HG03571 (cell line): ENCODE results near the gene PWWP2B.
"Not testable (repeated sequence)": the region's sequence is repeated elsewhere in the genome, so short reads cannot be mapped to it uniquely, and the experiment has no call there.

Experiments
- ATAC-seq: cut with Tn5 transposase; IDR thresholded peaks from one replicate; pipeline ENCODE4 v1.9.1; 2021; ENCODE audit not compliant: unreplicated experiment

The PWWP2B gene

DNA sequence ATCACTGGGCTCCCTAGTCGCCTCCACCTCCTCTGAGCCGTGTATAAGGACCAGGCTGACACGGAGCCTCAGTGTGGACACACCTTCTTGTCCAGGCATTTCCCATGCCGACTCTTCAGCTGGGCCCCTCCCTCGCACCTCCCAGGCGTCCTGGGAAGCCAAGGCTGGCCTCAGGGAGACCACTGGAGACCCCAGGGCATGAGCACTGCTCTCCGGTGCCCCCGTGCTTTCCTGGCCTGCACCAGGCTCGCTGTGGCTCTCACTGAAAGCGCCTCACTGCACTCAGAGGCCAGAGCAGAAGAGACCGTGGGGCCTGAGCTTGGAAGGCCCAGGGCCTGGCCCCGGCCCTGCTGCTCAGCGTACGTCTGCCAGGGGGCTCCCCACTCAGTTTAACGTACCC lies 33.6 kb upstream of the PWWP2B start:
- ATAC-seq, result no peak

DNA sequence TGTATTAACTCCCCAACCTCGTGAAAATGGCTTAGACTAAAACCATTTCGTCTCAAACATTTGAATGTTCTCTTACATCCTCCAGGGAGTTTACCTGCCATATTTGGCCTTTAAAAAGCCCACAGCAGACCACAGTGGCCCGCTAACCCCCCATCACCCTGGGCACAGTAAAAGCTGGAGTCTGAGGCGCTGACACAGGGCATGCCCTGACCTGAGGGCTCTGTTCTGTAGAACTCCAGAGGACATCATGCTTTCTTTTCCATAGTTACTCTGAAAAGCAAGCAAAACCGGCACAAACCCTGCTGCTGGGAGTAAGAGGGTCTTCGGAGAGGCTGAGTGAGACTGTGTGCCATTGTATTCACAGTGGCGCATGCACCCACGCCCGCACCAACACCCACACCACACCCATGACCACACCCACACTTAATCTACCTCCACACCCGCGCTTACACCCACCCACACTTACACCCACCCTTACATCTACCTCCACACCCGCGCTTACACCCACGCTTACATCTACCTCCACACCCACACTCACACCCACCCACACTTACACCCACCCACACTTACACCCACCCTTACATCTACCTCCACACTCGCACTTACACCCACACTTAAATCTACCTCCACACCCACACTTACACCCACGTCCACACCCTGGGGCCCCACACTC lies 32.9 kb upstream of the PWWP2B start:
- ATAC-seq, result no peak

DNA sequence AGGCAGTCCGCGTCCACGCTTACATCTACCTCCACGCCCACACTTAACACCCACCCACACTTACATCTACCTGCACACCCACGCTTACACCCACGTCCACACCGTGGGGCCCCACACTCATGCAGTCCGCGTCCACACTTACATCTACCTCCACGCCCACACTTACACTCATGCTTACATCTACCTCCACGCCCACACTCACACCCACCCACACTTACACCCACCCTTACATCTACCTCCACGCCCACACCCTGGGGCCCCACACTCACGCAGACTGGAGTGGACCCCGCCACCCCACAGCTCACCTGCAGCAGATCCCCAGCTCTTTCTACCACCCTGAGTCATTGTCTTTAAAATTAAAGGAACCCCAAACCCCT lies 32.4 kb upstream of the PWWP2B start:
- no peak for ATAC-seq

DNA sequence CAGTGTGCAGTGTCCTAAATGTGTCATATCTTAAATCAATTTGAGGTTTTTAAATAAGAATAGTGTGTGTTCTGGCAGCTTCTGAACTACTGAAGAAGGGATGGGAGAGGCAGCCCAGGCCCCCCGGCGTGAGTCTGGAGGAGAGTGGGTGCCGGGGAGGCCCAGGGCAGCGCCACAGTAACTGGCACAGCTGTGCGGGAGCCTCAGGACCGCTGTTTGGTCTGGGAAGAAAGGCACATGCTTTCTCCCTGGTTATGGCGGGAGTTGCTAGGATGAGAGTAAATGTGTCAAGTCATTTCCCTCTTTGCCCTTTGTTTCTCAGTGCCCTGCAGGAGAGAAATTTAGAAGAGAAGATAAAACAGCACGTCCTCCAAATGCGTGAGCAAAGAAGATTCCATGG lies 31.9 kb upstream of the PWWP2B start:
- no peak for ATAC-seq

DNA sequence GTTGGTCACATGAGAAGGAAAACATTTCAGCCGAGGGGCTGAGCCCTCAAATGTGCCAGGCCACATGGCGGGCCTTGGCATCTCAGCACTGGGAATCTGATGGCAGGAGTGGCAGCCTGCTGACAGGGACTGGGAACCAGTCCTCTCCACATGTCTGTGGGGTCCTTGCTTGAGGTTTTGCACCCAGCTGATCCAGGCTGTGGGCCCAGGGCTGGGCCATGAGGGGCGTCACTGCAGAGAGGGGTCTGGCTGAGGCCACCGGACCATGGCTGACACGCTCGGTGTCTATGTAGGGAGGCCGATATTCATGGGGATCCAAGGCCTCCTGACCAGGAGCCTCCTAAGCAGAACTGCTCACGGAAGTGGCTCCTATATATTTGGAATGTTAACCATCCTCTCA lies 31.0 kb upstream of the PWWP2B start:
- no peak for ATAC-seq

DNA sequence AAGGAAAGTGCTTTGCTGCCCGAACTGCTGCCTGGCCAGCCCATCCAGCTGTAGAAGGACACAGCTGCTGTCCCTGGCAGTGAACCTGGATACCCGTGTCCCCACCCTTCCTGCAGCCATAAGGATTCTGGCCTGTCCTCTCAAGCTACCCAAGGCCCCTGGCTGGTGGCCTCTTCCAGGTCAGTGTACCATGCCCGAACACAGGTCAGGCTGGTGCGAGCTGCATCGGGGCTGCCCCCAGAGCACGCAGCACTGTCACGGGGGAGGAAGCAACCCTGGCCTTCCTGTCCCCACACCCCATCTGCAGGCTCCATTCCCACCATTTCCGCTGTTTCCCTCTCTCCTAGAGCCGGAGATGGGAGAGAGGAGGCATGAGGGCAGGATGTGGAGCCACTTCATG lies 30.5 kb upstream of the PWWP2B start:
- ATAC-seq, result no peak

DNA sequence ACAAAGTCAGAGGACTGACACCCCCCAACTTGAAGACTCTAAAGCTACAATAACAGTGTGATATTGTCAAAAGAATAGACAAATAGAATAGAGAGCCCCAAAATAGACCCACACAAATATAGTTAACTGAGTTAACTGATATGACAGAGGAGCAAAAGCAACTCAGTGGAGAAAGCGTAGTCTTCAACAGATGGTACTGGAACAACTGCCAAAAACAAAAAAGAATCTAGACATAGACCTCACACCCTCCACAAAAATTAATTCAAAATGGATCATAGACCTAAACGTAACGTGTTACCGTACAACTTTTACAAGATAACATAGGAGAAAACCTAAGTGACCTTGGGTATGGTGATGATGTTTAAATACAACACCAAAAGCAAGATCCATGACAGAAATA lies 28.6 kb upstream of the PWWP2B start:
- no peak for ATAC-seq

DNA sequence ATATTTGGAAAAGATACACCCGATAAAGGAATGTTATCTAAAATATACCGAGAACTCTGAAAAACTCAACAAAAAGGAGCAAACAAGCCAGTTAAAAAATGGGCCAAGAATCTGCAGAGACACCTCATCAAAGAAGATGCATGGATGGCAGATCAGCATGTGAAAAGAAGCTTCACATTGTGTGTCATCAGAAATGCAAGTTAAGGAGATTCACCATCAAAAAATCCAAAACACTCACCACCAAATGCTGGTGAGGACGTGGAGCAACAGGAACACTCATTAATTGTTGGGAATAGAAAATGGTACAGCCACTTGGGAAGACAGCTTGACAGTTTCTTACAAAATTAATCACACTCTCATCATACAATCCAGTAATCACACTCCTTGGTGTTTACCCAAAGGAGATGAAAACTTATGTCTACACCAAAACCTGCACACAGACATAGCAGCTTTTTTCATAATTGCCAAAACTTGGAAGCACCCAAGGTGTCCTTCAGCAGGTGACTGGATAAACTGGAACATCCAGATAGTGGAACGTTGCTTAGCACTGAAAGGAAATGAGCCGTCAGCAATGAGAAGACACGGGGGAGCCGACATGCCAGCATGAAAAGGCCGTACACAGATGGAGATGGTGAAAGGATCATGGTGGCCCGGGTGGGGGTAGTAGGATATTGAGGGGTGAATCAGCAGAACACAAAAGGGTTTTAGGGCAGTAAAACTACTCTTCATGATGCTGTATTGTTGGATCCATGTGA lies 27.9 kb upstream of the PWWP2B start:
- ATAC-seq, result no peak

DNA sequence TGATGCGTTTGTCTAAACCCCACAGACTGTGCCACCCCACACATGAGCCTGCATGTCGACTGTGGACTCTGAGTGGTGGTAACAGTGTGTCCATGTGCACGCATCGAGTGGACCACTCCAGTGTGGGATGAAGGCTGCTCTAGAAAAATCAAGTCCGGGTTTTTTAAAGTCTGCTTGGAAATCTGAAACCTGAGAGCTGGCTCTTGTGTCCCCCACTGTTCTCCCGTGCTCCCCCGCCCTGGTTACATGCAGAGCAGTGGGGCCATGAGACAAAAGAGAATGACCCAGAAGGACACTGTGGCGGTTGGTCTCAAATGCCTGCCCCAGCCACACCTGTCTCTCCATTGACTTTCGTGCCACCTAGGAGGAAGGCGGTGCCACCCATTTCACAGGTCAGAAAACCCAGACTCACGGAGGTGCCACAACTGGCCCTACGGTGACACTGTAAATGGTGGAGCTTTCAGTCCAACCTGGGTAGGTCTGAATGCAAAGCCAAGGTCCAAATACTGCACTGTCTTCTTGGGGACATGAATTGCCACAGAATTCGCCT lies 27.3 kb upstream of the PWWP2B start:
- ATAC-seq, result no peak

DNA sequence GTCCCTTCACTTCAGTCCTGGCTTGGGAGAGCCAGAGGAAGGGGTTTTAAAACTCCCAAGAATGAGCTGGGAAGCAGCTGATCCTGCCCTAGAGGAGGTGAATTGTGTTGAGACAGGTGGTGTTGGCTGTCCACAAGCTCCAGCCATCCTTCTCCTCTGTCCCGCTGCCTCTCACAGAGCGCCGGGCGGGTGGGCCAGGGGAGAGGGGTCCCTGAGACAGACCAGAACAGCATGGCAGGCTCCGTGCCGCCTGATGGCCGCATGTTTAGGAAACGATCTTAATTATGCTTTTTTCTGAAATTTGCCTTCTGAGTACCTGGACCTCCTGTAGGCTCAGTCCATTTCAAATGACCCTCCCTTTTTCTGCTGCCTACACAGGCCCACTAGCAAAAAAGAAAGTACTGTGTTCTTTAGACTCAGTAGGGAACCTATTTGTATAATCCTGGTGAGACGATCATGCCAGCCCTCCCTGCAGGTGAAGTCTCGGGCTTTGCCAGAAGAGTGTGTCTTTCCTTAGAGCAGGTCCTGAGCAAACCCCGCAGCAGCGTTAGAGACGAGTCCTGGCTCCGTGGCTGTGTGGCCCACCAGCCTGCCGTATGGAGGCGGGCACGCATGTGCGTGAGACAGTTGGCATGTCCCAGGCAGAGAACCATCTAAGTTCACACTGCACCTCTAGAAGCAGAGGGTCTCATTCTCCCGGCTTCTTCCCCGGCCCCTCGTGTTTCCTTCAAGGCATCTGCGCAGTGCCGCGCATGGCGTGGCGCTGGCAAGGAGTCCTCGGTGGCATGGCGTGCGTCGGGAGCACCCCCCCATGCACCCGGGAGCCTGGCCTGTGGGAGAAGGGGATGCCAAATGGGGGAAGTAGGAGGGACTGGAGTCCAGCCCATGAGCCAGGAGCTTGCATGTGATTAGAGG lies 26.3 kb upstream of the PWWP2B start:
- no peak for ATAC-seq

DNA sequence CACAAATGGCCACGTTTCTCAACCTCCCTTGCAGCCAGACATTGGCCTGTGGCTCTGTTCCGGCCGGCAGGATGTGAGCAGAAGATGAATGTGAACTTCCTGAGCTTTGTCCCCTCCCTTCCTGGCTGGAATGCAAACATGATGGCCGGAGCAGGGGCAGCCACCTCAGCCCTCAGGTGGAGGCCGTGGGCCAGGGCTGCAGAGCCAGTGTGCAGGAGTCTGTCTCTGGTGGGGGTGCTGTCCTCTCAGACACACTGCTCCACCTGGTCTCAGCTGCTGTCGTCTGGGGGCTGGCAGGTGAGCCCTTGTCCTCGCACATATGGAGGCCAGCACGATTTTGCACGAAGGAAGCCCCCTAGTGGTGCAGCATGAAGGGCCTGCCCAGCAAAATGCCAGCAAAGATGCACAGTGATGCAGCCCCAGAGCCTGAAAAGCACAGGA lies 25.3 kb upstream of the PWWP2B start:
- ATAC-seq, result no peak

DNA sequence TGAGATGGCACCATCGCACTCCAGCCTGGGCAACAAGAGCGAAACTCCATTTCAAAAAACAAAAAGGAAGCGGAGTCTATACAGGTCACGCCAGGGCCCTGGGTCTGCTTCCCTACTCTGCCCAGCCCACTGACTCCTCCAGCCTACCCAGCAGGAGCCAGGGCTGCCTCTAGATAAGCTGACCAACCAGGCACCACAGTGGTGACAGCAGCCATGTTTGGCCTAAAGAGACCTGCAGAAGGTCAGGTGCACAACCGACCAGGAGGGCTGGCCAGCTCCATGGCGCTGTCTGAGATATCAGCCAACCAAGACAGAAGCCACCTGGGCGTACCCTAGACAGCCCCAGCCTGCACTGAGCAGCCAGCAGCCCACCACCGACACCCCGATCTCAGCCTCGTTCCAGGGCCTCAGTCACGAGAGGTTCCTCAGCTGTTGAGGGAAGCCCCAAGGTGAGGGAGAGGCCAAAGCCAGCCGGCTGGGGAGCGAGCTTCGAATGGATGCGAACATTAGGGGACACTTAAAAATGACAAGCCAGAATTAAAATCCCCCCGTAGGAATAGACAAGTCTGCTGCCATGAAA lies 24.4 kb upstream of the PWWP2B start:
- ATAC-seq, result no peak

DNA sequence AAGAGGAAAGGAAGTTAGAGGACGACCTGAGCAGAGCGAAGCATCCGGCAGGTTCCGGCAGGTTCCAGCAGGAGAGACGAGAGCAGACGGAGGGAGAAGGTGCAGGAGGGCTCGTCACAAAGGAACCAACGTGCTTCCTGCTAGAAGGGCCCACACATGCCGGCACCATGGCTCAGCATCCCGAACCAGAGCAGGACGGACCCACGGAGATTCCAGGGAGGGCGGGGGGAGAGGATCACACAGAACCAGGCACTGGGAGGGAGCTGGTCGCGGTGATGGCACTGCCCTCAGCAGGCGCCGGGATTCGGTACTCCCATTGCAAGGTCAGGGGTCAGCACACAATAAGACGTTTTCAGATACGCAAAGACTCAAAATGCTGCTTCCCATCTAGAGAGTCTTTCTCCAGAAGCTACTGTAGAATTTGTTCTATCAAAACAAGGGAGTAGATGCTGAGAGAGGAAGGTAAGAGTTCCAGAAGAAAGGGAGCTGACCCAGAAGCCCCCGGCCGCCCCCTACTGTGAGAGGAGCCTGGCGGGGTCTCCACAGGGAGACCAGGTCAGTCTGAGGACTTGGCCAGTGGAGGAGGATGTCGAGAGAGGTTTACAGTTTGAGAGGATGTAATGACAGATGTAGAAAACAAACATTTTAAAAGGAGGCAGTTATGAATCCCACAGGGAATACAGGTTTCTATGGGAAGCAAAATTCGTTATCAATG lies 23.6 kb upstream of the PWWP2B start:
- ATAC-seq, result no peak

DNA sequence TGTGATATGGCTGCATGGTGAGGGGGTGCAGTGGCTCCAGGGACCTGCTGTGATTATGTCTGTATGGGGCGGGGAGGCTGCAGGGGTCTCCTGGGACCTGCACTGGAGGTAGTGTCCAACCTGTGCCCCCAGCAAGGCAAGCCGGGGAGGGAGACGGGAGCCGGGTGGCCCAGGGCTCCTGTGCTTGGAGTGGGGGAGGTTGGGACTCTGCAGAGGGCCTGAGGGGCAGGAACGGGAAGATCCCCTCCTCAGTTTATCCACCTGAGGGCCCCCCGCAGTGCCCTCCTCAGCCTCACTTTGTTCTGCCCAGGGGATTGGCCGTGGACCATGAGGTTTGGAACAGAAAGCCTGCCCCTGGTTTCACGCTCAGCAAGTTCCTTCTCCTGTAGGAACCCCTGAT lies 22.8 kb upstream of the PWWP2B start:
- ATAC-seq, result no peak

DNA sequence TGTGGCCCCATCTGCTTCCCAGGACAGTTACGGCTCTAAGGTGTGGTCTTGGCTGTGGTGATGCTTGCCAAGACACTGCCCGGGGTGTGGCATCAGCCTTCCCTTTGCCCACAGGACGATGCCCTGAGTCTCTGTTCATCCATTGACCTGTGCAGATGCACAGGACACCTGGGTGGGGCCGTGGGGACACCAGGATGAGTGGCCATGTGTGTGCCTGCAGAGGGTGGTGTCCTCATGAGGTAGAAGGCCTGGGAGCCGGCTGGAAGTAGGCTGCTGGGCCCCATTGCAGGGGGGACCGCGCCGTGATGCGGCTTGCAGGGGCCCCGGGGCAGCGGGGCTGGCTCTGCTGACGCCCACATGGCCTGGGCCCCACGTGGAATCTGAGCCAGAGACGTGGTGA lies 22.4 kb upstream of the PWWP2B start:
- no peak for ATAC-seq

DNA sequence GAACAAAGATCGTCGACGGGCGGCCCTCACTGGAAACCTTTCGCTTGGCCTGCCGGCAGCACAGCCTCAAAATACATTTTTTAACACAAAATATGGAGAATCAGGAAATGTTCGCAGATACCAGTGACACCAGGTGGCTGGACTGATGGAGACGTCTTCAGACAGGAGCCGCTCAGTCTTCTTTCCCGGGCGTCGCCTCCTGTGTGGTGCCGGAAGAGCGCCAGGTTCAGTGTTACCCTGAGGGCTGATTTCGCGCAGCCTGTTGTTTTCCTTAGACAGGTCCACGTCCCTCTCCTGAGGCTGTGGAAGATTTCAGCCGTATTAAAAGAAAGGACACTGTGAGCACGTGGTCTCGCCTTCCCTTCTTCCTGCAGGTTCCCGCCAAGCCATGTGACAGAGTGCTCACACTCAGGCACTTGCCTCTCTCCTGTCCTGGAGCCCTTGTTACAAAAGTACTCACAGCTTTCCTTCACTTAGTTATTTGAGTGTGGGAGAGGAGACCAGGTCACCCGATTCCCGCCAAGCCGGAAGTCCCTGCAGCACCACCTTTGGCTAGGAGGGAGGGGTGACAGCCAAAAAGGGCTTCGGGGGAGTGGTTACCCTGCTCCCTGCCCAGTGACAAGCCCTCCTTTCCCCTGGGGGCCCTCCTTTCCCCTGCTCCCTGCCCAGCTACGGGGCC lies 21.7 kb upstream of the PWWP2B start:
- no peak for ATAC-seq

DNA sequence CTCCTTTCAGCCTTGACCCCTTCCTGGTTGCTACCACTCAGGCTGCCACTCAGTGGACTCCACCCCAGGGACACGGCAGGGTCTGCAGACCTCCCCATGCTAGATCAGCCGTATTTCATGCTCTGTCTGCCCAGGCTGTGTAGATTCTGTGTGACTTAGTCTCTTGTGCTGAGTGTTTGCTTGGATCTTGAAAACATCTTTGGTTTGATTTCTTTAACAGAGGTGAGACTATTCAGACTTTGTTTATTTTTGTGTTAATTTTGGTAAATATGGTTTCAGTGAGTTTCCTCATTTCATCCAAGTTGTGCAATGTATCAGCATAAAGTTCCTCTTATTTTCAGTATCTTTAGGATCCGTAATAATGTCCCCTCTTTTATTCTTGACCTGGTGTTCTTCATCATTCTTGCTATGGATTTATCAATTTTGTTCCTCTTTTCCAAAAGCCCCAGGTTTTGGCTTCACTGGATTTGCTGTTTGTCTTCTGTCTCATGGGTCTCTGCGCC lies 21.2 kb upstream of the PWWP2B start:
- no peak for ATAC-seq

DNA sequence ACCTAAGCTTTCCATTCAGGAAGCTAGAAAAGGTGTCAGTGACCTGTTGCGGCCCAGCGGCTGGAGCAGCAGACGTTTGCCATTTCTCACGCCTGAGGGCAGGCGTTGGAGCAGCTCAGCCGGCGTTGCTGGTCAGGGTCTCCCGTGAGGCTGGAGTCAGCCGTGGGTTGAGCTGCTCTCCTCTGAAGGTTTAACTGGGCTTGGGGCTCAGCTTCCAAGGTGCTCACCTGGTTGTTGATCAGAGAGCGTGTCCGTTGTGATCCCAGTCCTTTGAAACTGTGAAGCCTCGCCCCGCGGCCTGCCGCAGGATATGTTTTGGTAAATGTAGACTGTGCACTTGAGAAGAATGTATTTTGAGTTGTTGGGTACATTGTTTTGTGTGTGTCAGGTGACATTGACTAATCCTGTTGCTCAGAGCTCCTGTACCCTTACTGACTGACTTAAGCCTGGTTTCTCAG lies 20.6 kb upstream of the PWWP2B start:
- no peak for ATAC-seq

DNA sequence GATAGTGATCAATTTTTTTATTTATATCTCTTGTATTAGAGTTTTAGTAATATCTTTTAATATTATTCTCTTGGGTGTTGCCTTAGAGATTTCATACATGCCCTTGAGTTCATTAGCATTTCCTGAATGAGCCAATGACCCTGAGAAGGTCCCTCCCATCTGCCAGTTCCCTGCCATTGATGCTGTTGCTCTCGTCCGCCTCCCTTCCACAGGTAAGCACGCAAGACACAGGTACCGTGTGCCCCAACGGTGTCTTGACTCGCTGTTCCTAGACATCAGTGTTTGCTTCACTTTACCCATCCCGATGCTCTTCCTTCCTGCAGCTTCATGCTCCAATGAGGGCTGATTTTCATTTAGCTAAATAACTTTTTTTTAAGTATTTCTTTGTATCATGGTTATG lies 19.7 kb upstream of the PWWP2B start:
- ATAC-seq, result no peak

DNA sequence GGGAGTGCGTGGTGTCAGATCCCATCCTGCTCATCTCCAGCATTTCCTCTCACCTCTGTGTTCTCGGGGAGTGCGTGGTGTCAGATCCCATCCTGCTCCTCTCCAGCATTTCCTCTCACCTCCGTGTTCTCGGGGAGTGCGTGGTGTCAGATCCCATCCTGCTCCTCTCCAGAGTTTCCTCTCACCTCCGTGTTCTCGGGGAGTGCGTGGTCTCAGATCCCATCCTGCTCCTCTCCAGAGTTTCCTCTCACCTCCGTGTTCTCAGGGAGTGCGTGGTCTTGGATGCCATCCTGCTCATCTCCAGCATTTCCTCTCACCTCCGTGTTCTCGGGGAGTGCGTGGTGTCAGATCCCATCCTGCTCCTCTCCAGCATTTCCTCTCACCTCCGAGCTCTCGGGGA lies 18.0 kb upstream of the PWWP2B start:
- not testable (repeated sequence) for ATAC-seq
